ENCODE results near the gene DUOXA1.
"Not testable (repeated sequence)": the region's sequence is repeated elsewhere in the genome, so short reads cannot be mapped to it uniquely, and the experiment has no call there.

DUOXA1 gene

DNA sequence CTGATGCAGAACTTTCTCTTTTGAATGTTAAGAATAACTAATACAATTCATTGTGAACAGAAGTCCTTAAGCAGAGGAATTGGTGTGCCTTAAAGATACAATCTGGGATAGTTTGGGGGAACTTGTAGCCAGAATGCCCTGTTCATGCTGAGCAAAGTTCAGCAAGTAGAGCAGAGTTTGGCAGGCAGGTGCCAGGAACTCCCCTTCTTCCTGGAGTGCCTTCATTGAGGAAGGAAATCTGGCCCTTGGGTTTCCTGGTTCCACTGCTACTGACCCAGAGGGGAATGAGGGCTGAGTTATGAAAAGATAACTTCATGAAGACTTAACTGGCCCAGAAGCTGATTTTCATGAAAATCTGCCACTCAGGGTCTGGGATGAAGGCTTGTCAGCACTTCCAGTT lies 56.1 kb downstream of the DUOXA1 start:
- not testable (repeated sequence) for DNase-seq (ENCODE audit: low read depth); H3K4me3 ChIP-seq (ENCODE audit: low read depth, low read length)

- not testable (repeated sequence) for H3K4me3 ChIP-seq (ENCODE audit: low read depth, low read length); DNase-seq (ENCODE audit: low read depth)
Measured at GRCh38 chr15:45069942-45070360, 59.7 kb downstream of the DUOXA1 start.

All from LNCaP clone FGC (cell line).